Endothelial cell of umbilical vein (primary cell): ENCODE measurements around the gene SLC25A19. TPM values are rescaled to one million over a fixed set of nuclear protein-coding genes. Genes with fewer than 3 reads are reported as not detected.

Source experiments
- BruUV-seq: library from RNA; stranded (reverse); fragments of 400-500 nt; replicated peaks from 2 replicates; lab custom pipeline; 2021; lab: Mats Ljungman, UMichigan
- CTCF ChIA-PET: fragments of 300-600, 350-600 bp; sonication (Branson Sonifier 250); formaldehyde crosslinking; loops from one replicate; lab custom pipeline; 2021; ENCODE audit warnings: antibody characterized with exemption, inconsistent platforms; lab: Charles Lee
- POLR2A ChIA-PET: fragments of 300-600, 350-600 bp; sonication (Branson Sonifier 250); formaldehyde crosslinking; loops from one replicate; lab custom pipeline; 2021; ENCODE audit warnings: antibody characterized with exemption, inconsistent platforms; lab: Charles Lee
- DNase-seq: peaks from one replicate; pipeline ENCODE4 v3.0.0-alpha.2; 2011; ENCODE audit warnings: low read depth, low spot score
- FAIRE-seq: peaks from 2 replicates; lab custom pipeline; 2011; peaks lifted over from hg19 to GRCh38; lab: Jason Lieb, UNC
- H2AFZ ChIP-seq: 2 replicates; pipeline ENCODE4 v1.6.0; 2012; ENCODE audit warnings: low read depth, low read length, control low read depth, inconsistent platforms
- H3K27ac ChIP-seq: 2 replicates; pipeline ENCODE4 v1.5.1; 2011; ENCODE audit warnings: low read depth, mild to moderate bottlenecking, control low read depth, low read length, moderate library complexity; ENCODE audit not compliant: insufficient read depth
- H3K27me3 ChIP-seq, 2 experiments: 2 replicates each; pipeline versions ENCODE4 v1.6.0 to v1.6.1; 2011; ENCODE audit warnings: low read length in 2 of 2, mixed read lengths in 1 of 2; ENCODE audit not compliant: control insufficient read depth in 2 of 2, insufficient read depth in 2 of 2
- H3K36me3 ChIP-seq, 2 experiments: 2 replicates in 1 of 2; 3 replicates in 1 of 2; pipeline ENCODE4 v1.5.1; 2011; ENCODE audit warnings: low read length in 2 of 2, mild to moderate bottlenecking in 1 of 2, moderate library complexity in 1 of 2; ENCODE audit not compliant: control insufficient read depth in 2 of 2, insufficient read depth in 2 of 2; ENCODE audit errors: extremely low read depth in 1 of 2
- H3K4me1 ChIP-seq: 3 replicates; pipeline ENCODE4 v1.5.1; 2011; ENCODE audit warnings: mild to moderate bottlenecking, low read length; ENCODE audit not compliant: control insufficient read depth, insufficient read depth; ENCODE audit errors: extremely low read depth
- H3K4me2 ChIP-seq: 2 replicates; pipeline ENCODE4 v1.6.1; 2011; ENCODE audit warnings: low read length, control low read depth, mixed read lengths; ENCODE audit not compliant: insufficient read depth
- H3K4me3 ChIP-seq, 3 experiments: fragments of 200-600 bp in 1 of 3; sonication (generic), shearing (Covaris generic) in 1 of 3; replicated peaks in 1 of 3; 2 replicates each; pipeline ENCODE4 v1.5.1; 2011 to 2016; ENCODE audit warnings: control low read depth in 3 of 3, low read length in 3 of 3, mild to moderate bottlenecking in 2 of 3, inconsistent platforms in 1 of 3, low read depth in 1 of 3, moderate library complexity in 1 of 3; ENCODE audit not compliant: insufficient read depth in 1 of 3
- H3K79me2 ChIP-seq: 2 replicates; pipeline ENCODE4 v1.6.0; 2012; ENCODE audit warnings: low read length, inconsistent platforms; ENCODE audit not compliant: control insufficient read depth, insufficient read depth
- H3K9ac ChIP-seq: replicated peaks from 2 replicates; pipeline ENCODE3; 2011; ENCODE audit warnings: low read length, control low read depth; ENCODE audit not compliant: insufficient read depth; ENCODE audit errors: extremely low read depth
- H3K9me1 ChIP-seq: replicated peaks from 3 replicates; pipeline ENCODE4 v1.6.0; 2011; ENCODE audit warnings: mild to moderate bottlenecking, low read length; ENCODE audit not compliant: control insufficient read depth, insufficient read depth; ENCODE audit errors: extremely low read depth
- H3K9me3 ChIP-seq: replicated peaks from 2 replicates; pipeline ENCODE4 v1.5.1; 2012; ENCODE audit warnings: low read length, inconsistent platforms; ENCODE audit not compliant: control insufficient read depth, insufficient read depth
- H4K20me1 ChIP-seq: replicated peaks from 2 replicates; pipeline ENCODE3; 2011; ENCODE audit warnings: mild to moderate bottlenecking, low read length; ENCODE audit not compliant: control insufficient read depth, insufficient read depth; ENCODE audit errors: extremely low read depth
- EZH2 ChIP-seq: IDR thresholded peaks from 2 replicates; pipeline ENCODE4 v1.6.1; 2012; ENCODE audit warnings: borderline replicate concordance, low read depth, mild to moderate bottlenecking, moderate library complexity, low read length, inconsistent platforms; ENCODE audit not compliant: severe bottlenecking
- FOS ChIP-seq: IDR thresholded peaks from 2 replicates; pipeline ENCODE4 v1.6.1; 2011; ENCODE audit warnings: mild to moderate bottlenecking, low read length, moderate library complexity, borderline replicate concordance; ENCODE audit not compliant: insufficient read depth
- GATA2 ChIP-seq: IDR thresholded peaks from 2 replicates; pipeline ENCODE4 v1.7.0; 2011; ENCODE audit warnings: low read depth, mild to moderate bottlenecking, moderate library complexity, mixed read lengths, low read length; ENCODE audit not compliant: insufficient read length, insufficient read depth
- JUN ChIP-seq: IDR thresholded peaks from 2 replicates; pipeline ENCODE4 v1.6.1; 2011; ENCODE audit warnings: borderline replicate concordance, low read depth; ENCODE audit not compliant: insufficient read length, insufficient read depth
- MYC ChIP-seq: IDR thresholded peaks from one replicate; pipeline ENCODE4 v1.6.1; 2011; ENCODE audit warnings: mild to moderate bottlenecking, low read depth, low read length
- POLR2A ChIP-seq: IDR thresholded peaks from 2 replicates; pipeline ENCODE4 v1.6.1; 2012; ENCODE audit warnings: low read depth, mild to moderate bottlenecking, control low read depth, low read length
- POLR2AphosphoS5 ChIP-seq: IDR thresholded peaks from 2 replicates; pipeline ENCODE4 v1.6.1; 2012; ENCODE audit warnings: low read depth, mild to moderate bottlenecking, control low read depth, low read length, moderate library complexity; ENCODE audit not compliant: insufficient read depth
- dilution Hi-C: fragments of 300-500 bp; cut with MboI; formaldehyde crosslinking; loops from one replicate; pipeline ENCODE4 v1.15.0; 2019; ENCODE audit warnings: low sequenced_read_pairs; ENCODE audit not compliant: extremely low pct_ligation_motif_present
- intact Hi-C: fragments of 100-400 bp; cut with micrococcal nuclease; formaldehyde crosslinking; loops from one replicate; pipeline ENCODE4 v1.10.0; 2022
- polyA plus RNA-seq, 4 experiments: library from polyadenylated mRNA; depleted of rRNA in 3 of 4; stranded (reverse) in 3 of 4; unstranded in 1 of 4; fragments of >200 nt; gene quantifications; 2 replicates each; pipeline versions ENCODE4 v1.2.1 to v1.2.3, GENCODE V29; 2011 to 2012; ENCODE audit warnings: missing spikeins in 1 of 4
- total RNA-seq: library from RNA; stranded (reverse); gene quantifications from 2 replicates; pipeline ENCODE4 v1.2.3, GENCODE V29; 2021
- TF ChIP-seq, protein P1 (sequence below), 2 donors: IDR thresholded peaks; 1 replicate in 1 of 2; 2 replicates in 1 of 2; pipeline ENCODE4 v1.5.1; 2011; ENCODE audit warnings: low read length in 2 of 2, mild to moderate bottlenecking in 2 of 2, moderate library complexity in 2 of 2, control low read depth in 1 of 2, inconsistent platforms in 1 of 2, low read depth in 1 of 2; ENCODE audit not compliant: insufficient read depth in 1 of 2; ENCODE audit errors: extremely low read depth in 1 of 2
- TF ChIP-seq, protein P2 (sequence below): IDR thresholded peaks from 2 replicates; pipeline ENCODE4 v1.6.1; 2011; ENCODE audit not compliant: insufficient read depth, insufficient read length

Gene SLC25A19
- total and polyA plus RNA-seq, 2 donors (not counting 3 experiments of a cell fraction or from before 2014, with no cell fraction given) = 20.6 to 20.9 TPM

DNA sequence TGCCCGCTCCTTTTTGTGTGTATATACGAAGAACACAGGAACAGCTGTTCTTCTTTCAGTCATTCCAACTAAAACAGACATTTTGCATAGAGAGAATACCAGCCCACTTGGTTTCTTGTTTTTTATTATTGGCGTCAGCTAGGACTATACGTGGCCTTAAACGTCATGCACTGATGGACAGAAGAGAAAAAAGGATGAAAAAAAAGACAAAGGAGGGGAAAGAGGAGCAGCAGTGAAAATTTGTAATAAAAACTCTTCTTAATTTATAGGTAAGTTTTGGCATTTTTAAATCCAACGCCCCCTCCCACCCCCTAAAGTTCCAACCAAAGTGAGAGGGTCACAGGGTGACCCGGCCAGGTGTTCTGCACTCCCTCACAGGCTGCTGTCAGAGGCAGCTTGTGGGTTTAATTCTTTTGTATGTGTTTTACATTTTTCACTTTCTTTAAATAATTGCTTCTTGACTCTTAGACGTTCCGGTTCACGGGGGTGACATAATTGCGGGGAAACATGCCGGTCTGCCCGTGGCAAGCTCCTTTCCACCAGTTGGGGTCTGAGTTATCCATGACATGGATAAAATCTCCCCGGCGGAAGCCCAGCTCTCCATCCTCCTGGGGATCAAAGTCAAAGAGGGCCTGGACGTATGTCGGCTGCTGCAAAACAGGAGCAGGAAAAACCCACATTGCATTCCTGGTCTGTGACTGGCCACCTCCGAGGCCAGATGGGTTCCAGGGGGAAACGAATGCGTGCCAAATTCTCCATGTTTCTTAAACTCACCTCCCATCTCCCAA is 30.9 kb upstream of the SLC25A19 start:
- Histone ChIP-seq H3K4me3 (no peak overlapping the region), H2AFZ (no peak overlapping the region), H3K9ac (no peak overlapping the region), H3K27ac (no peak overlapping the region), H3K27me3 (no peaks in the 10 kb centered on the region), H3K79me2 (no peaks in the 10 kb centered on the region), H3K9me1 (no peaks in the 10 kb centered on the region), H3K4me1 (peaks cover 9% of the 10 kb centered on the region), H3K9me3 (no peaks in the 10 kb centered on the region), H3K36me3 (peaks cover 8 to 26% of the 10 kb centered on the region in 2 experiments), H4K20me1 (no peaks in the 10 kb centered on the region), H3K4me2 (no peak overlapping the region)
- ChIA-PET POLR2A (no interaction called here), CTCF (interaction anchor here (7.4 kb wide), 1 partner anchor 88 kb away, joined by 178 read pairs; the partner anchor contains the start of gene GRB2)
- TF ChIP-seq, protein P1, sequence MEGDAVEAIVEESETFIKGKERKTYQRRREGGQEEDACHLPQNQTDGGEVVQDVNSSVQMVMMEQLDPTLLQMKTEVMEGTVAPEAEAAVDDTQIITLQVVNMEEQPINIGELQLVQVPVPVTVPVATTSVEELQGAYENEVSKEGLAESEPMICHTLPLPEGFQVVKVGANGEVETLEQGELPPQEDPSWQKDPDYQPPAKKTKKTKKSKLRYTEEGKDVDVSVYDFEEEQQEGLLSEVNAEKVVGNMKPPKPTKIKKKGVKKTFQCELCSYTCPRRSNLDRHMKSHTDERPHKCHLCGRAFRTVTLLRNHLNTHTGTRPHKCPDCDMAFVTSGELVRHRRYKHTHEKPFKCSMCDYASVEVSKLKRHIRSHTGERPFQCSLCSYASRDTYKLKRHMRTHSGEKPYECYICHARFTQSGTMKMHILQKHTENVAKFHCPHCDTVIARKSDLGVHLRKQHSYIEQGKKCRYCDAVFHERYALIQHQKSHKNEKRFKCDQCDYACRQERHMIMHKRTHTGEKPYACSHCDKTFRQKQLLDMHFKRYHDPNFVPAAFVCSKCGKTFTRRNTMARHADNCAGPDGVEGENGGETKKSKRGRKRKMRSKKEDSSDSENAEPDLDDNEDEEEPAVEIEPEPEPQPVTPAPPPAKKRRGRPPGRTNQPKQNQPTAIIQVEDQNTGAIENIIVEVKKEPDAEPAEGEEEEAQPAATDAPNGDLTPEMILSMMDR (IDR thresholded peaks at IDR 0.05; ENCODE audit: extremely low read depth in 1 of 2, insufficient read depth in 1 of 2, low read depth in 1 of 2, low read length in 2 of 2) = no peak
- no peak for TF ChIP-seq POLR2A
- no peak for TF ChIP-seq FOS
- no peak for TF ChIP-seq MYC
- no peak for TF ChIP-seq POLR2AphosphoS5
- no peak for TF ChIP-seq JUN
- TF ChIP-seq EZH2 = no peak
- no peak for TF ChIP-seq GATA2
- TF ChIP-seq, protein P2, sequence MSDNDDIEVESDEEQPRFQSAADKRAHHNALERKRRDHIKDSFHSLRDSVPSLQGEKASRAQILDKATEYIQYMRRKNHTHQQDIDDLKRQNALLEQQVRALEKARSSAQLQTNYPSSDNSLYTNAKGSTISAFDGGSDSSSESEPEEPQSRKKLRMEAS = no peak
- BruUV-seq = no TSS peak
- no peak for FAIRE-seq
- DNase-seq = no peak
- intact Hi-C loops = no loop called here
- dilution Hi-C loops = no loop called here
